Panc1 (cell line): ENCODE data around the gene SSR1. TPM values are rescaled to one million over a fixed set of nuclear protein-coding genes. Genes with fewer than 3 reads are reported as not detected.
A peak's percentile ranks its signal among the peaks of the same experiment; 100 is the strongest.

Source experiments
- ATAC-seq: fragments of 200-7000 bp; cut with Tn5 transposase; 2 replicates; pipeline ENCODE4 v1.9.1; 2020; ENCODE audit warnings: mild to moderate bottlenecking, moderate library complexity
- BruUV-seq: library from RNA; stranded (reverse); fragments of 400-500 nt; replicated peaks from 2 replicates; lab custom pipeline; 2021; lab: Mats Ljungman, UMichigan
- CTCF ChIA-PET: fragments of 300-600 bp; sonication (Branson Sonifier 250); formaldehyde crosslinking; loops from one replicate; lab custom pipeline; 2022; ENCODE audit warnings: antibody characterized with exemption; lab: Charles Lee
- POLR2A ChIA-PET: fragments of 300-600 bp; sonication (Branson Sonifier 250); formaldehyde crosslinking; loops from one replicate; lab custom pipeline; 2022; ENCODE audit warnings: antibody characterized with exemption; lab: Charles Lee
- DNase-seq: peaks from one replicate; pipeline ENCODE4 v3.0.0-alpha.2; 2010; ENCODE audit warnings: low read depth, low spot score
- H3K27ac ChIP-seq: 2 replicates; pipeline ENCODE4 v1.5.1; 2011; ENCODE audit warnings: mild to moderate bottlenecking, low read length, inconsistent platforms
- H3K27me3 ChIP-seq: fragments of 200-500 bp; sonication (Bioruptor generic); 2 replicates; pipeline ENCODE4 v1.6.0; 2014; ENCODE audit warnings: low read length, inconsistent platforms; ENCODE audit not compliant: control insufficient read depth, insufficient read depth
- H3K36me3 ChIP-seq: fragments of 200-500 bp; sonication (Bioruptor generic); 2 replicates; pipeline ENCODE4 v1.5.1; 2014; ENCODE audit warnings: inconsistent platforms, mild to moderate bottlenecking, low read length, moderate library complexity; ENCODE audit not compliant: control insufficient read depth, insufficient read depth
- H3K4me1 ChIP-seq: 2 replicates; pipeline ENCODE4 v1.5.1; 2011; ENCODE audit warnings: inconsistent platforms, mild to moderate bottlenecking, low read length, moderate library complexity; ENCODE audit not compliant: control insufficient read depth, insufficient read depth
- H3K4me3 ChIP-seq, 2 experiments: 2 replicates each; pipeline ENCODE4 v1.5.1; 2011 to 2012; ENCODE audit warnings: low read depth in 2 of 2, low read length in 2 of 2, mild to moderate bottlenecking in 2 of 2, inconsistent platforms in 1 of 2, moderate library complexity in 1 of 2
- H3K9me3 ChIP-seq: fragments of 200-500 bp; sonication (Bioruptor generic); 2 replicates; pipeline ENCODE4 v1.5.1; 2014; ENCODE audit warnings: low read depth, mild to moderate bottlenecking, inconsistent platforms, low read length, moderate library complexity; ENCODE audit not compliant: control insufficient read depth, insufficient read depth
- POLR2AphosphoS5 ChIP-seq: IDR thresholded peaks from 2 replicates; pipeline ENCODE4 v1.6.1; 2012; ENCODE audit warnings: mild to moderate bottlenecking, low read depth, low read length, moderate library complexity
- SIN3A ChIP-seq: IDR thresholded peaks from 2 replicates; pipeline ENCODE4 v1.6.1; 2012; ENCODE audit warnings: low read depth, mild to moderate bottlenecking, low read length, moderate library complexity, borderline replicate concordance; ENCODE audit not compliant: insufficient read depth
- TCF7L2 ChIP-seq: IDR thresholded peaks from 2 replicates; pipeline ENCODE4 v1.6.1; 2011; ENCODE audit warnings: mild to moderate bottlenecking, low read depth, low read length, inconsistent platforms
- in situ Hi-C: cut with HindIII; loops from 2 replicates; pipeline ENCODE4 v1.10.0; 2016; ENCODE audit warnings: low sequenced_read_pairs, low pct_unique_long_range_greater_than_20kb
- intact Hi-C: fragments of 100-400 bp; cut with micrococcal nuclease; formaldehyde crosslinking; loops from one replicate; pipeline ENCODE4 v1.10.0; 2022; ENCODE audit not compliant: unreplicated experiment
- total RNA-seq: library from RNA; stranded (reverse); gene quantifications from one replicate; pipeline ENCODE4 v1.2.1, GENCODE V29; 2021; ENCODE audit not compliant: unreplicated experiment
- TF ChIP-seq, protein P1 (sequence below): fragments of 450-650 bp; IDR thresholded peaks from 2 replicates; pipeline ENCODE4 v1.5.1; 2017; ENCODE audit warnings: mild to moderate bottlenecking
- TF ChIP-seq, protein P2 (sequence below), 2 experiments: IDR thresholded peaks; 2 replicates each; pipeline ENCODE4 v1.6.1; 2011 to 2012; ENCODE audit warnings: low read depth in 2 of 2, control low read depth in 1 of 2, low read length in 1 of 2, mild to moderate bottlenecking in 1 of 2, moderate library complexity in 1 of 2; ENCODE audit not compliant: insufficient read depth in 1 of 2

SSR1 gene
- total RNA-seq, 1 experiment from 2014 or later = 119 TPM

DNA sequence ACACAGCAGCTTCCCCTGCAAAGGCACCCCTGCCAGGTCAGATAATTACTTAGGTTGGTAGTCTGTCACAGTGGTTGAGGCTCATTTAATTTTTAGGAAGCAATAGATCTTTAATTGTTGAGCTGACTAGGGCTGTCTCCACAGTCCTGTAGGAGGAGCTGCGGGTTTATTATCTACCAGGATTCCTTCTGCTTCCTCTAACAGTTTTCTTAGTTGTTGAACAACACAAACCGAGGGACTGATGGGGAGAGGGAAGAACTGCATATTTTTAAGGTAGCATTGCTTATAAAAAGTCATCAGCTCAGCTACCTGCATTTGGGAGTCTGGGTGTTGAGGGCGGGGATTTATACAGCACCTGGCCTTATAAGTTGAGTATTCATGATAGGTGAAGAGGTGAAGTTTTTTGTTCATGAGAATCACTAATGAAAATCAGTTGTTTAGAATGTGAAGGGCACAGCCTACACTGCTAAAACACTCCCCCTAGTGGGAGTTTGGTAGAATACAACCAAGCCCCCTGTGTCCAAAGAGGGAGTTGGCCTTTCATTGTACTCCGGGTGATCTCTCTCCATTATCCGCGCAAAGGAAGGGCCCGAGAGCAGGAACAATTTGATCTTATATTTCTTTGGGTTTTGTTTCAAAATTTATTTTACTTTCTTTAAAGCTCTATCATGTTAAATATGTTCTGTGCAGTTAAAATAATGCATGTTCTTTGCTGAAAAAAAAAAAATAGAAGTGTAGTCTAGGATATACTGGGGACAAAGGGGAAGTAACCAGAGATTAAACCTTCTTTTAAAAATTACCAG, 69.6 kb downstream of the SSR1 start:
- ChIA-PET CTCF (interaction anchor here (0.5 to 0.7 kb wide), 4 partner anchors 12 to 538 kb away, joined by 3 to 8 read pairs (median 5); no protein-coding TSS in a partner anchor), POLR2A (interaction anchor here (0.7 kb wide), 1 partner anchor 452 kb away, joined by 10 read pairs; no protein-coding TSS in a partner anchor)
- Histone ChIP-seq H3K27me3 (no peaks in the 10 kb centered on the region), H3K4me3 (no peak overlapping the region), H3K9me3 (no peaks in the 10 kb centered on the region), H3K36me3 (peaks cover 4% of the 10 kb centered on the region; the same call in 1 of the 2 replicates), H3K27ac (peak overlapping the region; percentile 7; the same call in 1 of the 2 replicates), H3K4me1 (peaks cover 13% of the 10 kb centered on the region)
- TF ChIP-seq, protein P1, sequence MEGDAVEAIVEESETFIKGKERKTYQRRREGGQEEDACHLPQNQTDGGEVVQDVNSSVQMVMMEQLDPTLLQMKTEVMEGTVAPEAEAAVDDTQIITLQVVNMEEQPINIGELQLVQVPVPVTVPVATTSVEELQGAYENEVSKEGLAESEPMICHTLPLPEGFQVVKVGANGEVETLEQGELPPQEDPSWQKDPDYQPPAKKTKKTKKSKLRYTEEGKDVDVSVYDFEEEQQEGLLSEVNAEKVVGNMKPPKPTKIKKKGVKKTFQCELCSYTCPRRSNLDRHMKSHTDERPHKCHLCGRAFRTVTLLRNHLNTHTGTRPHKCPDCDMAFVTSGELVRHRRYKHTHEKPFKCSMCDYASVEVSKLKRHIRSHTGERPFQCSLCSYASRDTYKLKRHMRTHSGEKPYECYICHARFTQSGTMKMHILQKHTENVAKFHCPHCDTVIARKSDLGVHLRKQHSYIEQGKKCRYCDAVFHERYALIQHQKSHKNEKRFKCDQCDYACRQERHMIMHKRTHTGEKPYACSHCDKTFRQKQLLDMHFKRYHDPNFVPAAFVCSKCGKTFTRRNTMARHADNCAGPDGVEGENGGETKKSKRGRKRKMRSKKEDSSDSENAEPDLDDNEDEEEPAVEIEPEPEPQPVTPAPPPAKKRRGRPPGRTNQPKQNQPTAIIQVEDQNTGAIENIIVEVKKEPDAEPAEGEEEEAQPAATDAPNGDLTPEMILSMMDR = peak; percentile 93
- TF ChIP-seq TCF7L2 (no peak), SIN3A (no peak), POLR2AphosphoS5 (no peak)
- TF ChIP-seq, protein P2, sequence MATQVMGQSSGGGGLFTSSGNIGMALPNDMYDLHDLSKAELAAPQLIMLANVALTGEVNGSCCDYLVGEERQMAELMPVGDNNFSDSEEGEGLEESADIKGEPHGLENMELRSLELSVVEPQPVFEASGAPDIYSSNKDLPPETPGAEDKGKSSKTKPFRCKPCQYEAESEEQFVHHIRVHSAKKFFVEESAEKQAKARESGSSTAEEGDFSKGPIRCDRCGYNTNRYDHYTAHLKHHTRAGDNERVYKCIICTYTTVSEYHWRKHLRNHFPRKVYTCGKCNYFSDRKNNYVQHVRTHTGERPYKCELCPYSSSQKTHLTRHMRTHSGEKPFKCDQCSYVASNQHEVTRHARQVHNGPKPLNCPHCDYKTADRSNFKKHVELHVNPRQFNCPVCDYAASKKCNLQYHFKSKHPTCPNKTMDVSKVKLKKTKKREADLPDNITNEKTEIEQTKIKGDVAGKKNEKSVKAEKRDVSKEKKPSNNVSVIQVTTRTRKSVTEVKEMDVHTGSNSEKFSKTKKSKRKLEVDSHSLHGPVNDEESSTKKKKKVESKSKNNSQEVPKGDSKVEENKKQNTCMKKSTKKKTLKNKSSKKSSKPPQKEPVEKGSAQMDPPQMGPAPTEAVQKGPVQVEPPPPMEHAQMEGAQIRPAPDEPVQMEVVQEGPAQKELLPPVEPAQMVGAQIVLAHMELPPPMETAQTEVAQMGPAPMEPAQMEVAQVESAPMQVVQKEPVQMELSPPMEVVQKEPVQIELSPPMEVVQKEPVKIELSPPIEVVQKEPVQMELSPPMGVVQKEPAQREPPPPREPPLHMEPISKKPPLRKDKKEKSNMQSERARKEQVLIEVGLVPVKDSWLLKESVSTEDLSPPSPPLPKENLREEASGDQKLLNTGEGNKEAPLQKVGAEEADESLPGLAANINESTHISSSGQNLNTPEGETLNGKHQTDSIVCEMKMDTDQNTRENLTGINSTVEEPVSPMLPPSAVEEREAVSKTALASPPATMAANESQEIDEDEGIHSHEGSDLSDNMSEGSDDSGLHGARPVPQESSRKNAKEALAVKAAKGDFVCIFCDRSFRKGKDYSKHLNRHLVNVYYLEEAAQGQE (IDR thresholded peaks at IDR 0.05; ENCODE audit: insufficient read depth in 1 of 2, low read depth in 2 of 2, low read length in 1 of 2) = no peak
- in situ Hi-C loops = no loop called here
- no TSS peak for BruUV-seq
- intact Hi-C loops = loop anchor here (5.0 kb wide), 2 partner anchors 131 to 566 kb away; no protein-coding TSS in a partner anchor
- DNase-seq = peak; percentile 38
- peak; percentile 80 for ATAC-seq

DNA sequence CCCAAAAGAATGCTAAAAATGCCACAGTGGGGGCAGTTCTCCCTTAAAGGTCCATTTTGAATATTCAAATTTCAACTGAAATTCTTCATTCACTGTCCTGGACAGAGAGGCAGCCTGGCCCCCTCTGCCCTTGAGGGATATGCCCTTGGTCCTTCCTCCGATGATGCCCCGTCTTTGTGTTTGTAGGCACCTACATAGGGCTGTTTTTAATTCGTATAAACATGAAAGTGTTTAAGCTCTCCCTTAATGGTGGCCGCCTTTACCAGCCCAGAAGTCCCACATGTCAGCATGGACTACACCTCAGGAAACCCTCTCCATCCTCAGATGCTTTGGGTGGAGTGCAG, 70.2 kb downstream of the SSR1 start:
- in situ Hi-C loops = no loop called here
- Histone ChIP-seq H3K9me3 (no peaks in the 10 kb centered on the region), H3K4me3 (no peak overlapping the region), H3K4me1 (peaks cover 13% of the 10 kb centered on the region), H3K27ac (peak overlapping the region; percentile 7; the same call in 1 of the 2 replicates), H3K36me3 (peaks cover 4% of the 10 kb centered on the region; the same call in 1 of the 2 replicates), H3K27me3 (no peaks in the 10 kb centered on the region)
- intact Hi-C loops = loop anchor here (5.0 kb wide), 2 partner anchors 131 to 566 kb away; no protein-coding TSS in a partner anchor
- CTCF ChIA-PET = interaction anchor here (0.5 kb wide), 1 partner anchor 381 kb away, joined by 7 read pairs; no protein-coding TSS in a partner anchor
- DNase-seq (no peak), ATAC-seq (peak; percentile 14; the same call in 1 of the 2 replicates)
- TF ChIP-seq TCF7L2 = no peak
- TF ChIP-seq, protein P2 (IDR thresholded peaks at IDR 0.05; ENCODE audit: insufficient read depth in 1 of 2, low read depth in 2 of 2, low read length in 1 of 2) = no peak
- TF ChIP-seq, protein P1 = no peak
- TF ChIP-seq POLR2AphosphoS5 = no peak
- TF ChIP-seq SIN3A = no peak
- BruUV-seq = no TSS peak
- POLR2A ChIA-PET = no interaction called here
